HG02870 (cell line): ENCODE measurements around the gene PIGH.
"Not testable (repeated sequence)": the region's sequence is repeated elsewhere in the genome, so short reads cannot be mapped to it uniquely, and the experiment has no call there.

Experiments used
- ATAC-seq: cut with Tn5 transposase; IDR thresholded peaks from one replicate; pipeline ENCODE4 v1.9.1; 2021; ENCODE audit warnings: mild to moderate bottlenecking, moderate library complexity; ENCODE audit not compliant: unreplicated experiment

PIGH gene

DNA sequence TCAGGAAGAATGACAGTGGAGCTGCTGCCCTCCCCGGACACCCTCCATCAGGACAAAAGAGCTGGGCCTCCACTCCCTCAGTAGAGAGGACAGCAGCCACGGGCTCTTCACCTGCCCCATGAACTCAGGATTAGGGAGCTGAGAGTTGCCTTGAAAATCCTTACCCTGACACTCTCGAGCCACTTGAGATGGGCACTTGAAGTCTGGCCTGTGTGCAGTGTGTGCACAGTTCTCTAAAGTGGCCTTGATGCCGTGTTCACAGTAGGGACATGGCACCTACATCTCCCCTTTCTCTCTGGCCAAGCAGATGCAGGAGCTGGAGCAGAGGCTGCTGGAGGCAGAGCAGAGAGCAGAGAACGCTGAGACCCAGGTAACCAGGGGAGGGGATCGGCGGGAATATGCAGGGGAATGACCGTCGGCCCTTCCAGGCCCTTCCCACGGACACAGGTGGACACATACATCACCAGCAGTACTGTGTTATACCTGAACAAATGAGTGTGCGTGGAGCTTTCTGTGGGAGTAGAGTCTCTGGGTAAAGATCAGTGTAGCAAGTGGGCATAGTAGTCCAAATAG lies 44.5 kb downstream of the PIGH start:
- no peak for ATAC-seq

DNA sequence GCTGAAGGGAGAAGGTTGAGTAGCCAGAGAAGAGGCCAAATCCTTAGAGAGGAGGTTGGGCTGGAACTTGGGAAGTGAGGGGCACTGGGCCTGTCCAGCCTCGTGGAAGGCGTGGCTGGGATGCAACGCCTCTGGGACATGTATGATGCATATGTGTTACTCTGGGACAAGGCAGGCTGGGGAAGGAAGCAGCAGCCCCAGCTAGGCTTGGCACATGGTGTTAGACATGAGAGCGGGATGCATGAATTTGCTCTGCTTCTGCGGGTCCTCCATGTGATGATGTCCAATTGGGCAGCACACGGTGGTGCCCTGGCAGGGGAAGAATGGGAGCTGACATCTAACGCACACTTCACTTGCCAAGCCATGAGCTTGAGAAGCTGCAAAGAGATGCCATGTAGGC lies 45.7 kb downstream of the PIGH start:
- ATAC-seq = no peak

DNA sequence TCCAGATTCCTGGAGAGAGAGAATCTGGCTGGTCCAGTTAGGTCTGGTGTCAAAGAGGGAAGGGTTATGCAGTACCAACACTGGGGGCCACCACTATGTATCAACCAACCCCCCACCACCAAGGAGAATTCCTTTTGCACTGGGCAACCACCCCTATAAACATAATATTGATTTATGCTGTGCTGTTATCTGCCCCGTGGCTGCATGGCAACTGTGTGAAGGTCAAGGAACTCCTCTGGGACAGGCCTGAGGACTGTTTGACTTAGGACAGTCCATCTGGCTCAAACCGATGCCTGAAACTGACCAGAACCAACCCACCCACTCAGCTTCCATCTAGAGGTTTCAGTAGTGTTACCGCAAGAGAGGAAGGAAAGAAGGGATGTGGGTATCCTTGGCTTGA lies 46.5 kb downstream of the PIGH start:
- ATAC-seq = no peak

DNA sequence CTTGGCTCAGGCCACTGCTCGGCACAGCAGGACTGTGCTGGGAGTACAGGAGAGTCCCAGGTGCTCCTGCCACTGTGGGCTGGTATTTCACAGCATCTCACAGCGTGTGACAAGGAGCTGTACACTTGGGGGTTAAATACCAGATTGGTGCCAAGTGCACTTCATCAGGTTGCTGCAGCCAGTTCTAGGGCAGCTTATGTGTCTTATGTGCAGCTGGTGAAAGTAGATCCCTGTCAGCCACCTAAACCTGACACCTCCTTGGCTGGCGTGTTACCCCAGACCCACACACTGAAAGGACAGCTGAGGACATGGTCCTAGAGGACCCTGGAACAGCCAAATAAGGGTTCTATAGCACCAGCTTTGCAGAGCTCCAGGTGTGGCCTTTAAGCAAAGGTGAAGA lies 48.1 kb downstream of the PIGH start:
- ATAC-seq = no peak

DNA sequence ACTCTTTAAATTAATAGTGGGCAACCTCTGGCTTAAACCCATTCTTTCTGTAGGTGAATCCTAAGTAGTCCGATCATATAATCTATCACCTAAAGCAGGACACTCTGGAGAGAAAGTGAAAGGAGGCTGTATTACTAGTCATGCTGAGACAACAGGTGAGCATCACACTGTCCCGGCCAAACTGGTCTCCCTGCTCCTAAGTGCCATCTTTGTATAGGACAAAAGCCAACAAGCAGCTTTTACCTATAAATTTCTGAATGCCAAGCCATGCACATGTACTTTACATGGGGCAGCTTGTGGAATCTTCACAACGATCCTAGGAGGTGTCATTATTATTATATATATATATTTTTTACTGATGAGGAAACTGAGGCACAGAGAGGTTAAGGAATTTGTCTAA lies 48.9 kb downstream of the PIGH start:
- no peak for ATAC-seq

DNA sequence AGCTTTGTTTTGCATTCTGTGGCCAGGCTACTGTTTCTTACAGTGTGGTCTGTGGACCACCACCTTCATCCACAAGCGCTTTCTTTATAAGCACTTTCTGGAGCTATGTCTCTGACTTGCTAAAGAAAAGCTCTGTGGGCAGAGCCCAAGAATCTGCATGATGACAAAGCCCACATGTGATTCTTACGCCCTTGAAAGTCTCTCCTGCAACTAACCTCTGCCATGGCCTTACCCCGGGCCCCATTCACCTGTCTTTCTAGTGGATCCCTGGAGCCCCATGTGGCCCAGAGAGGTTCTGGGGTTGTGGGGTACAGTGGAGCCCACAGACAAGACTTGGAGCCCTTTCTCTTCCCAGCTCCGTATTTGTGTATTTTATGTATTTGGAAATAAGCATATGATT lies 50.3 kb downstream of the PIGH start:
- ATAC-seq = no peak

DNA sequence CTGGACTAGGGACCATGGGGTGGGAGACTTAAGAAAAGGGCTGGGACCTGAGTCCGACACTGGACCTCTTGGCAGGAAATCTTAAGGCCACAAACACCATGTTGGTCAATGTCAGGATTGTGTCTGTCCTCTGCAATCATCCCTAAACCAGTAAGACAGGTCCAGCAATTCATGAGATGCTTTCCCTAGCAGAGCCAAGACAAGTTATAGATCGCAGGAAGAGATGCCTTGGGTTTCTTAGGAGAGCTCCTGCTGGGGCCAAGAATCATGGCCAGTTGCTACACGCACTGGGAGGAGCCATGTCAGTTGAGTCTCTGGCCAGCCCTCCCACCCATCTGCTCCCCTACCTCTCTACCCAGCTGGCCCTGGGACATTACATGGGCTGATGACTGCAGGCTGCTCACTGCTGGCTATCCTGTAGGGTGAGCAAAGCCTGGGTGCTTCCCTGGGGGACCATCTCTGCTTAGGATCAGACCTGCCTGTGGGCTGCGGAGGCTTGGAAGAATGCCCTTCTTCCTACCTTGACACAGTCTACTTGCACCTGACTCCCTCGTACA lies 52.8 kb downstream of the PIGH start:
- no peak for ATAC-seq

DNA sequence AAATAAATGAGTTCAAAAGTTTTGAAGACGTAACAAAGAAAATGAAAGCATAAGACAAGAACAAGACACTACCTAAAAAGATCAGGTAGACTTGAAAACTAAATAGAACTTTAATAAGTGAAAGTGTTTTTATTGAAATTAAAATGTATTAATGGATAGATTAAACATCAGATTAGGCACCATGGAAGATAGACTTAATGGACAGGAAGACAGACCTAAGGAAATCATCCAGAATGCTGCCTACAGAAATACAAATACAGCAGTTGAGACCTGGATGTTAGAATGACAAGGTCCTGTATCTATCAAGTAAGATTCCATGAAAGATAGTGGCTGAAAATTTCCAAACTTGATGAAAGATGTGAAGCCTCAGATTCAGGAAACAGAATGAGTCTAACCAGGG lies 55.5 kb downstream of the PIGH start:
- no peak for ATAC-seq

DNA sequence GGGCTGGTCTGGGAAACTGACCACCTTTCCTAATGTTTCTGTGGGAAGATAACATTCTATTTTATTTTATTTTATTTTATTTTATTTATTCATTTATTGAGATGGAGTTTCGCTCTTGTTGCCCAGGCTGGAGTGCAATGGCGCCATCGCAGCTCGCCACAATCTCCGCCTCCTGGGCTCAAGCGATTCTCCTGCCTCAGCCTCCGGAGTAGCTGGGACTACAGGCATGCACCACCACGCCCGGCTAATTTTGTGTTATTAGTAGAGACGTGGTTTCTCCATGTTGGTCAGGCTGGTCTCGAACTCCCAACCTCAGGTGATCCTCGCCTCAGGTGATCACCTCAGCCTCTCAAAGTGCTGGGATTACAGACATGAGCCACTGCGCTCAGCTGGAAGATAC lies 57.4 kb downstream of the PIGH start:
- not testable (repeated sequence) for ATAC-seq

DNA sequence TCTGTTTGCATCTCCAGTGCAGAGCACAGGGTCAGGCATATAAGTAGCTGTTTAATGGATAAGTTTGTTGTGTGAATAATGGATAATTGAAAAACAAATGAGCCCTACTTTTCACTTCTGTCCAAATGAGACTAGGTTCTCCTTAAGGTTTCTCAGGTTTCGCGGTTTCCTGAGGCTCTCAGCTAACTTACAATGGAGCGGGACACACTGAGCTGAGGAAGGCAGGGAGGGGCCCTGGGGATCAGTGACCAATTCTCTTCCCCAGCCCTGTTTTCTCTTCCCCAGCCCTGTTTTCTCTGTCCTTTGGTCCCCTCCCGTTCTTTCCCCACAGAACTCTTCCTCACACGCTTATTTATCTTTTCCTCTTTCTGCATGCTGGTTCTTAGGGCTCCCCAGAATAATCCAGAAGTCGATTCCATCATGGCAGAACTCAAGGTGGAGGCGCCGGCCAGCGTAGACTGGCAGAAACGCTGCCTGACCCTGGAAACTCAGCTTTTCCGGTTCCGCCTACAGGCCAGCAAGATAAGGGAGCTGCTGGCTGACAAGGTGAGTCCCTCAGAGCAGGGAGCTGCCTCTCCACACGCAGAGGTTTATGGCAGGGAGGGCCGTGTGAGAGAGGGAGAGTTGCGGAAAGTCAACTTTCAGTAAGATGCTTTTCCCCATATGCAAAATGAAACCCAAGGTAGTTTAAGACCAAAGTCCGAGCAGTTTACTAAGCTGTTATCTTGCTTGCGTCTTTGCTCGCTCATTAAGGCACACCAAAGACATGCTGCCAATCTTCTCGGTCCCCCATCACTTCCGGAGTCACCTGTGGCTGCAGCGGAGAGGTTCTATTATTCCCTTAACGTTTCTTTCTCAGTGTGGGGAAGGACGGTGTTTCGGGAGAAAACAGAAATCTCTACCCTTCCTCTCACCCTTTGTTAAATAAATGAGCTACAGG lies 58.4 kb downstream of the PIGH start:
- ATAC-seq = no peak
